NOMO-1 treated with dmso at 0.1 percent for 144 hours (cell line): ENCODE data around the gene TRMT2A.

Experiments used
- DNase-seq: peaks from one replicate; lab custom pipeline; 2025; ENCODE audit not compliant: unreplicated experiment; lab: John Stamatoyannopoulos, UW

The TRMT2A gene

DNA sequence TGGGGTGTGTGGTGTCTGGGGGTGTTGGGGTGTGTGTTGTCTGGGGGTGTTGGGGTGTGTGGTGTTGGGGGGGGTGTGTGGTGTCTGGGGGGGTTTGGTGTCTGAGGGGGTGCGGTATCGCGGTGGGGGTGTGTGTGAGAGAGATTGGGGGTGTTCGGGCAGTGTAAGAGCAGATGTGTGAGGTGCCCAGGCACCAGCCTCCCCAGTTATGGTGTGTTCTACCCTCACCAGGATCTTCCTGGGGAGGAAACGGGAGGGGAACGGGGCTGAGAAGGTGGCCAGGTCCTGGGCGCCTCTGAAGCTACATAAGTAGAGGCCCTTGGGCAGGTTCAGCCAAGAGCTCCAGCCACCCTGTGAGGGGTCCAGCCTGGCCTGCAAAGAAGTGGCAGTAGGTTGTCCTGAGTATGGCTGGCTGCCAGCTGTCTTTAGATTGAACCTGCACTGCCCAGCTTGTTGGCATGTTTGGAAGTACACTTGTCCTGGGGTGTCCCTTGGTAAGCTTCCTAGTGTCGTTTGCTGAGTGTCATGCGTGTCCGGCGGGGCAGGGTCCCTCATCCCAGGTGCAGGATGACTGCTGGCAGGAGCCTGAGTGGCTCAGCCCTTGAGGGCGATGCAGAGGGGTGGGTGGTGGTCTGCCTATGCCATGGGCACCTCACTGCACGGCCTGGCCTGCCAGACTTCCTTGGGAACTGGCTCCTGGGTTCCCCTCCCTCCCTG is 6.5 kb upstream of the TRMT2A start:
- no peak for DNase-seq

DNA sequence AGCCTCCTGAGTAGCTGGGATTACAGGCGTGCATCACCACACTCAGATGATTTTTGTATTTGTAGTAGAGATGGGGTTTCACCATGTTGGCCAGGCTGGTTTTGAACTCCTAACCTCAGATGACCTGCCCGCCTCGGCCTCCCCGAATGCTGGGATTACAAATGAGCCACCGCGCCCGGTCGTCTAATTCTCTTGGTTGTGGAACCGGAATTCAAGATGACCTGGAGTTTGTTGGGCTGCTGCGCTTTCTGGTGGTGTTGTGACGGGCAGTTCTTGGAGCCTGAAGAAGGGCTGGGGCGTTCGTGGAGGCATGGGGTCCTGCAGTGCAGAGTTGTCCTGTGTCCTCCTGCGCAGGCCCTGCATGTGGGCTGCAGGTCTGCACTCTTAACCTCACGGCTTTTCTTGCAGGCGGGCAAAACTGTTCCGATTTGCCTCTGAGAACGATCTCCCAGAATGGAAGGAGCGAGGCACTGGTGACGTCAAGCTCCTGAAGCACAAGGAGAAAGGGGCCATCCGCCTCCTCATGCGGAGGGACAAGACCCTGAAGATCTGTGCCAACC is 4.9 kb upstream of the TRMT2A start:
- DNase-seq: no peak

DNA sequence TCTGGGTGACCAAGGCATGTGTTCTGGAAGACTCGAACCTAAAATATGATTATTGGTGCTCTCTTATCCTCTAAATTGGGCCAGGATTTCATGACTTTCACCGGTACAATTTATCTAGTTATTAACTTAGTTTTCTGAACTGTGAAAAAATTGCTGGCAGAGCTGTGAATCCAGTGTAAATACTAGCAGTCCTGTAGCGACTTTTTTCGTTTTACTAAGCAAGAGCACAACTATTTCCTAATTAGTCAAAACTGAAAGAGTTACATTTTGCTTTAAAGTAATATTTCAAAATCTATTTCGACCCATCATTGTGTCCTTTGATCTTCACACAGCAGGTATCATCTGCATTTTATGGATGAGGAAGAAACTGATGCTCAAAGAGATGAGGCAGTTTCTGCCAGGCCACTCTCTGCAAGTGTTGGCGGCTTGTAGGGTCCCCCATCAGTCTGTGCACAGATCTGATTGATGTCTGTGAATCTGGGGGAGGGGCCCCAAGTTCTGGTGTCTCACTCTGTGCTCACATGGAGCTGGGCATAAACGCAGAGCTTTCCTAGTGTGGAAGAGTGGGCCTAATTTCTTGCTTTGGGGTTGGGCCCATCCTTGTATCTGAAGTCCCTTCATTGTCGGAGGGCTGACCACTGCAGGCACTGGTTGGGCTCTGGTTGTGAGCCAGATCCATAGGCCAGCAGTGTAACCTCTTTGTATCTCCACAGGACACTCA is 1.4 kb upstream of the TRMT2A start:
- DNase-seq: no peak

DNA sequence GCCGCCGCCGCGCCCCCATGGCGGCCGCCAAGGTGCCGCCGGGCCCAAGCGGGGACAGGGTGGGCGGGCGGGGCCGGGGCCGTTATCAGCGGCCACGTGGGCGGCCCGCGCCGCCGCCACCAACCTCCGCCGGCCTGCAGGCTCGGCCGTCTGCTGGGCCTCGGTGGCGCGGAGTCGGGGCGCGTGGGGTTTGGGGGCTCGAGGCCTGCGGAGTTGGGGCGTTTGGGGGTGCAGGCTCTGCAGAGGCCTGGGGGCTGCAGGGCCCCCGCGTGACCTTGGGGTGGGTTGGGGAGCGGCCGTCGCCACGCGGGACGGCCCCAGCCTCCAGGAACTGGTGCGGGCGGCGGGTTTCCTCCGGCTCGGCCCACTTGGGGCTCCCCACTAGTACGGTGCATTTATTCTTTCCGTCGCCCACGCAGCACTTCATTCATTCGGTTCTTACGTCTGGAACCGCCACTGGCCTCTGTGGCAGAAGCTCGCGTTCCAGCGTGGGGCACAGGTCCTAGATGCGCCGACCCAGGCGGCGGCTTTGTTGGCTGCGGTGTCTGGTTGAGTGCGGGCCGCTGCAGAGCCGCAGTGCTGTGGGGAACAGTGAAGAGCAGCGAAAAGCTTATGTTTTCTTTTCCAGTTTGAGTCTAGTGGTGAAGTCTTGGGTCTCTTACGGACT is 740 bp upstream of the TRMT2A start:
- peak; percentile 14 for DNase-seq

DNA sequence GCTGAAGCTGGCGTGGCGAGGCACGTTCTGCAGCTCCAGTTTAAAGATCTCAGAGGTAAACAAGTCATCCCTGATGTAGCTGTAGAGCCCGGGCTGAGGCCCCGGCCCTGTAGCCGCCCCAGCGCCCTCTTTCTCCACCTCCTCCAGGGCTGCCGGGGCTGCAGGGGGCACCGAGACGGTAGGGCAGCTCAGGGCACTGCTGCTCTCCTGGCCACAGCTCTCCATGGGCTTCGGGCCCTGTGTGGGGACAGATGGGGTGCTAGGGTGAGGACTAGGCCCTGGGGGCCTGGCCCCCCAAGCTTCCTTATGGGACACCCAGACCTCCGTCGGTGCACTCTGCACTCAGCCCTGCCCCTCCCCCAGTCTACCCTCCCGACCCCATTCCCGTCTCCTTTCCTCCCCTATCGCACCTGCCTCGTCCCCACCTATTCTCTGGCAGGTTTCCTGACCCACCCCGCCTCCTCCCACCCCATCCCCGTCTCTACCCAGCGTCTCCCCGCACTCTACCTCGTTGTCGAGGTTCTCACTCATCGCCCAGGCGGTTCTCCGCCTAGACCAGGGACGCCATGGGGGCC is 563 bp downstream of the TRMT2A start:
- DNase-seq: no peak

DNA sequence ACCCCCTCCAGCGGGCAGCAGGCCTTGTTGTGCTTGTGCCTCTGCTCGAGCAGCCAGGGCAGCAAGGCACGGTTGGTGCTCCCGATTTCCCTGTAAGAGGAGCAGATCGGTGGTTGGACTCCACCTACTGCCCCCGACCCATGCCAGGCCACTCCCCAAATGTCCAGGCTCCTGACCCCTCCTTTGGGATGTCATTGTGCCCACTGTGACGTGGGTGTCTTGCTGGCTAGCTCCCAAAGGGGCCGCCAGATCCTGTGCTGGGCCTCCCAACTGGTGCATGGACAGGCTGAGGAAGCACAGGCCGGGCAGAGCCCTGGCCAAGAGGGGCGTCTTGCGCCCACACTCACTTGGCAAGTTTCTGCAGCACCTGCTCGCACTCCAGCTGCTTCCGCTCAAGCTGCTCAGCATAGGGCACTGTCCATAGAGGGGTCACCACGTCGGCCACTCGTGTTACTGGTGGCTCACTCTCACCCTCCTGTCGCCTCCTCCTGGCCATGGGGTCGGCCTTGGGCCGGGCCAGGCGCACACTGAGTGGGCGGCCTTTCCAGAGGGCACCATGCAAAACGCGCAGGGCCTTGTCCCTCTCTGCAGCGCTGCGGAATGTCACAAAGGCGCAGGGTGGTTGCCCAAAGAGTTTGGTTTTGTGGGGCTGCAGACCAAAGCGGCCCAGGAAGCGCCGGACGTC is 1.2 kb downstream of the TRMT2A start, which contains the start of gene RANBP1:
RANBP1 (plus strand) TSS at position 414 of the 685 bp plus-strand sequence; CDS start at position 495, 81 bp downstream.
- DNase-seq: no peak

DNA sequence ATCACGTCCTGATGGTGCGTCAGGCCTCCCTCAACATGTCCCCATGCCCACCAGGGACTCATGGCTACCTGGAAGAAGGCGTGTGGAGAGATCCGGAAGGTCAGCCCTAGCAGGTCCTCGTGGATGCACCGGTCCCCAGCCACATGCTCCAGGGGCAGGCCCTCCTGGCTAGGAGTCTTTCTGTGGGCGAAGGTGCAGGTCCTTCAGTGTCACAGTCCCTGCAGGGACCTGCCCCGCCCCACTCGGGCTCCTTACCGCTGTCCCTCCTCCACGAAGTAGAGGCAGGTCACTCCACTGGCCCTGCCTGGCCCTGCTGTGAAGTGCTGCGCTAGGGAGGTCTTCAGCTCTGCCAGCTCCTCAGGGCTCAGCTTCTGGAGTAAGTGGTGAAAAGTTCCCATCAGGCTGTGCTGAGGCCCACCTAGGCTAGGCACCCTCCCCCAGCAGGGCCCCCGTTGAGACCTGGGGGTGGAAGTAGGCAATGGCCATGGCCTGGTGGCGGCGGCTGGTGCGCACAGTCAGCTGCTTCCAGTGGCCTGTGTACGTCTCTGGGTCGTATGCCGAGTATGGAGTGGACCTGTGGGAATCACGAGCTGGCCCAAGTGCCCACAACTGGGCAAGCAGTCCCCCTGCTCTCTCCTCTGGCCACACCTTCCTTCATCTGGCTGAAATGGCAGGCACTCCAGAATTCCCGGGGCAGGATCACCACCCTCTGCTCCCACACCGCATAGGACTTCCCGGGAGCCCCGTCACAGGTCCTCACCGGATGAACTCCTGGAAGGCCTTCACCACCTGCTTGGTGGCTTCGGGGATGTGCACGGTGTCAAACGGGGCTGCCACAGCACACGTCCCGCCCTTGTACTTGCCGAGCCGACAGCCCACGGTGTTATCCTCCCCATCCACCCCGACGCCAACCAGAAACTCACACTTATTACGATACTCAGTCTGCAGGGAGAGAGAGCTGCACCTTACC is 2.2 kb downstream of the TRMT2A start:
- DNase-seq: no peak

DNA sequence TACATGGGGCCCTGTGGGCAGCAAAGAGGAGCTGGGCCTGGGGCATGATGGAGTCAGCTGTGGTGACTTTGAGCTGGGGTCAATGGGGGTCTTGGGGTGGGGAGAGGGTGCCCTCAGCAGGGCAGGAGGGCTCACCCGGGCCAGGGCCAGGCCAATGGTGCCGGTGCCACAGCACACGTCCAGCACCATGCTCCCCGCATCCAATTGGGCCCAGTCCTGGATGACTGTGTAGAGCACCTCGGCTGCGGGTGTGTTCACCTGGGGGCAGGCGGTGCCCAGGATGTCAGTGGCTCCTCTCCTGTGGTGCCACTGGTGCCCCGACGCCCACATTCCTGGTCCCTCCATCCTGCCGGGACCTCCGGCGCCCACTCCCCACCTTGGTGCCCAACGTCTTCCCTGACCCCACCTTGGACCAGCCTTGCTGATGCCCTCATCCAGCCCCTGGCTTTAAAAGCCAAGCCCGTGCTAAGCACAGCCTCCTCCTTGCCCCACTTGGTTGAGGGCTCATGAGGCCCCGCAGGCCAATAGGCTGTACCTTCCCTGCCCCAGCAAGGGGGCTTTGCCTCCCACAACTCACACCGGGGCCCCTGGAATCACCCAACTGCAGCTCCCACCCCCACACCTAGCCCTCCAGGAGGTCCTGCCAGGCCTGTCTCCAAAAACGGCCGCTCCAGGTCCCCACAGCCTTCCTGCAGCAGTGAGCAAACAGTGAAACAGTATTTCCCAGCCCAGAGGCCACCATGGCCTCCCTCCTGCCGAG is 3.3 kb downstream of the TRMT2A start:
- DNase-seq: no peak

DNA sequence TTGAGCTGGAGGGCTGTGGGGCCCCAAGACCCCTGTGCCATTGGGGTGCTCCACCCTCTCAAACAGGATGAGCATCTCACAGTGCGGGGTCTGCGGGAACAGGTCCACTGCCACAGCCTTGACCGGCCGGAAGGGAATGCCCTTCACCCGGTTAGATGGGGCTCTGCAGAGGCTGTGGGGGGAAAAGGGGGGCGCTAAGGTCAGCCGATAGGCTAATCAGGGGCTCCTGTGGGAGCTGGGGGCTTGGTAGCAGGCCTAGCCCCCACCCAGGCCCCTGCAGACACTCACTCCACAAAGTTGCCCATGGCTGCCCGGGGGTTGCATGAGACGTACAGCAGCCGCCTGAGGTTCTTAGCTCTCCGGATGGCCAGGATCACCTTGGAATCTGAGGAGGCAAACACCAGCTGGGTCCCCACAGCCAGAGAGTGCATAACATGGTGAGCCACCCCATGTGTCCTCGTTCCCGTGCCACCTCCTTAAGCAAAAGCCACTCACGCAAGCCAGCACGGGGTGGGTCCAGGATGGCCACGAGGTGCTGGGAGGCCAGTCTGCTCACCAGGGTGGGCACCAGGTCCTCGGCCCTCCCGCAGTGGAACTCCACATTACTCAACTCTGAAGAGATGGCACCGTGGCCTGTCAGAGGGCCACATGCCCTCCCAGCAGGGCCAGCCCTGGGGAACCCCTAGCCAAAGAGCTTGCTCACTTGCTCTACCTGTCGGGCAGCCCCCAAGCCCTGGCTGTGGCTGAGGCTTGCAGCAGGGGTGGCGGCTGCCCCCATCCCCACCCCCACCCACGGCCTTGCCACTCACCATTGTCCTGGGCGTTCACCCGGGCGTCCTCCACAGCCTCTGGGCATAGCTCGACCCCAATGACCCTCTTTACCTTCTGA is 4.2 kb downstream of the TRMT2A start:
- DNase-seq: no peak

DNA sequence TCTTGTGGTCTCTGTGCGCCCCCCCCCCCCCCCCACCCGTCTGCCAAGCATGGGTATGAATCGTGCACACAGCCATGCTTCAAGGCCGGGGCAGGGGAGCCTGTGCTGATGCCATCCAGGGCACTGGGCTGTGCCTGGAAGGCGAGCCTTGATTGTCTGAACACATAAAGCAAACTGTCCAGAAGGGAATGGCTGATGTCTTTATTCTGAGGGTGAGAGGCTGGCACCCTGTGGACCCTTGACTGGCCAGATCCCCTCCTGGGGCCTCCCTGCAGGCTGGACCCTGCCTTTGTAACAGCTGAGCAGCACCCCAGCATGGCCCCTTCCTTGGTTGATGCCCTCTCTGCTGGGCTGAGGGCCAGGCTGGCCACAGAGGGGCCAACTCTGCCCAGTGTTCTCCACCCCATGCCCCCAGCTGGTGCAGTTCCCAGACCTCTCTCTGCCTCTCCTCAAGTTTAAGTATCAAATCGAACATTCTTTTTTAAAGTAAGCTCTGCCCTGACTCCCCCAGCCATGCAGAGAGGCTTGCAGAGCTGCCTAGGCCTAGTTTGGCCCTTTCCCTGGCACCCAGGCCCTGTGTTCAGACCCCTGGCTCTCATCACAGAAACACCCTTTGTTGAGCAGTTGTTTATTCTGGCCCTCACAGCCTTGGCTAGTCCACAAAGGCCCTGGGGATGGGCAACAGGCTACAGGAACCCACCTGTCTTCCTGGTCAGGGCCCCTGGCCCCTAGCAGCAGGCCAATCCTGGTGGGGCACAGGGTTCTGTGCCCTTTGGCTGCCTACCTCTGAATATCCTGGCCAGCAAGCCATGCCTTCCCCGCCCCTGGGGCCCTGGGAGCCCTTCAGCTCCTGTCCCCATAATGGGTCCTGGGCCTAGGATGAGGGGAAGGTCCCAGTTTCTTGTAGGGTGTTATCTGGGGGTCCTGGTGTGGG is 5.1 kb downstream of the TRMT2A start:
- no peak for DNase-seq

DNA sequence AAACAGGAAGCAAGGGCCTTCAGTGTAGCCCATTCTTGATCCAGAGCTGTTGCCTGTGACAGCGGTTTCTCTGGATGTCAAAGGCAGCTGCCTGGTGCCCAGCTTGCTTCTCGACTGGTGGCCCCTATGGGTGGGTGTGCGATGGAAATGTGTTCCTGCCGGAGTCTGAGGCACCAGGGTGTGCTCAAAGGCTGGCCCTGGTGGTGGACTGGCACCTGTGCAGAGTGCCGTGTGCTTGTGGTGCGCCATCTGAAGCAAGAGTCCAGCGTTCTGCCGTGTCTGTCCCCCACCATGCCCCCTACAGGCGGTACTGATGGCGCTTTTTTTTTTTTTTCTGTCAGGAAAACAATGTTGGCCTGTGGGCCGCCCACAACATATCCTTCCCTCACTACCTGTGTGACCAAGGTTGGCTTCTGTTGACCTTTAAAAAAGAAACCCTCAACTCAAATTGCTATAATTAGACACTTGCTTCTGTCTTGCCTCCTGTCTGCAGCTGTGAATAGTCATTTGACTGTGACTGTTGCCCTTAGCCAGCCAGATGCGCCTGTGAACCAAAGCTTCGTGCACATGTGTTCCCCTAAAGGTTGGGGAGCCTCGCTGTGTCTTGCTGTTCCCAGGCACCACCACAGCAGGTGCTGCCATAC is 5.9 kb downstream of the TRMT2A start:
- DNase-seq: peak; percentile 30

DNA sequence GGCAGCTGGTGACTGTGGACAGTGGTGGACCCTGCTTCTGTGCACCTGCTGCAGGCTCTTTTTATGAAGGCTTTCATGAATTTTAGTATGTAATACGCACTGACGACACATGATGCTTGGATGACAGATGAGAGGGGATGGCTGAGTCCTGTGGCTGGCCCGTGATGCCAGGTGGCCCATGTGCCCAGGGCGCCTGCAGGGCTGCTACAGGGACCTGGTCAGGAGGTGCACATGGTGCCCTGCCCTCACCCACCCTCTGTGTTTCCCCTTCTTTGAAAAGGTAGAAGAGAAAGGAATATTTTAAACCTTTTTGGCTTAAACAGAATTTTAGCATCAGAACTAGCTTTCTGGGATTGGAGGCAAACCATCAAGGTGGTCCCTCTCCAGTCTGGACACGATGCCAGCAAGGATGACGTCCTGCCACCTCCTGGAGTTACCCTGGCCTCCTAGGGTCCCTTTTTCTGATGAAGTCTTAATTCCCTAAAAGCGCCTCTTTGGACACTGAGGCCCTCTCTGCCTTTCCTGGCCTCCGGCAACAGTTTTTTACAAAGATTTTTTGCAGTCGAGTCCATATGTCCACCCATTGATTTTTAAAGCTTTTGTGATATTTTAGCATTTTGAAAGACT is 6.6 kb downstream of the TRMT2A start:
- no peak for DNase-seq

DNA sequence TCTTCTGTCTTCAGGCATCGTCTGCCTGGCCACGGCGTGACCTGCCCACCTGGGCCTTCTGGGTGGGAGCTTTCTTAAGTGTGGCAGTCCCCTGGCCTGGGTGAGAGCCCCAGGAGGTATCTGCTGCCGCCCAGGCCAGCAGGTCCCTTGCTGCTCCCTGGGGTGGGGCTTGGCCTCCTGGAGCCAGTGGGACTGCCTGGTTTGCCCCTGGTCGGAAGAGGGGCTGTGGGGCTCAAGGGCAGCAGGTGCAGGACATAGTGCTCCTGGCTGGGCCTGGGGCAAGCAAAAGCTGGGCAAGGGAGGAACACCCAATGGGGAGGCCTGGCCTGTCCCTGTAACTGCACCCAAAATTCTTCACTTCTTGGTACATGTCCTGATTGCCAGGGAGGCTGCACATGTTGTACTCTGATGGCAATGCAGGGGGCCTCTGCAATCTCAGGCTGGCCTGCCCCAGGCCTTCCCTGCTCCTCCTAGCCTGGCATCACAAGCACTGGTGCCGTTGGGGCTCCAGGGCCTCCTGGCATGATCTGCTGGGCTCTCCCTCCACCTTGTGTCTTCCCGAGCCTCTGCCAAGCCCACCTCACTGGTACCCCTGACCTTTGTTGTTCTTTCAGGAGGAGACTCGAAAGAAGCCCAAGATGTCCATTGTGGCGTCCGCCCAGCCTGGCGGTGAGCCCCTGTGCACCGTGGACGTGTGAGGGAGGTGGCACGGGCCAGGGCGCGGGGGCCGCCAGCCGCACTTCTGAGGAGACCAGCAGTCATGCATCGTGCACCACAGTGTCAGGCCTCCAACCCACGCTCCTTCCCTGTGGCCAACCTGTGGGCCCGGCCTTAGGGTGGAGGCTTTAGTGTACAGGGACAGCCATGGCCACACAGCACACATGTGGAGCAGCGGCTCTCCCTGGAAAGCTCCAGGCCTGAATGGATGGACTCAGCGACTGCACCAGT is 7.3 kb downstream of the TRMT2A start:
- DNase-seq: no peak

DNA sequence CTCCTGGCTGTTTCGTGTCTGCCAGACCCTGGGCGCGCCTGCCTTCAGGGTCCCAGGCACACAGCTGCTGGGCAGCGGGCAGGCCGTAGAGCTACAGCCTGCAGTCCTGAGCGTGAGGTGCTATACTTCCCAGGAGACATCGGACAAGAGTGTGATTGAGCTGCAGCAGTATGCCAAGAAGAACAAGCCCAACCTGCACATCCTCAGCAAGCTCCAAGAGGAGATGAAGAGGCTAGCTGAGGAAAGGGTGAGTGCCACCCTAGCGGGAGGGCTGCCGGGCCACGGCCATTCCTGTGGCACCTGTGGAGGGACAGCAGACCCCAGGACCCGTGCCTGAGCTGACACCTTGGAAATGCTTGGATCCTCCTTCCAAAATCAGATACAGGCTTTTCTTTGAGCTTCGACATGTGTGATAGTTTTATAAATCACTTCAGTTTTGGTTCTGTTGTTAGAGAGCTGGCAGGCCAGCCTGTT is 8.2 kb downstream of the TRMT2A start:
- DNase-seq: no peak
